ENCODE data around the gene TULP4. TPM values are rescaled to one million over a fixed set of nuclear protein-coding genes. Genes with fewer than 3 reads are reported as not detected.
"Not testable (repeated sequence)": the region's sequence is repeated elsewhere in the genome, so short reads cannot be mapped to it uniquely, and the experiment has no call there.

TULP4 gene
- total RNA-seq, 1 donor from 2014 or later: 105 TPM

- DNase-seq (ENCODE audit: low read depth): no peak
- TF ChIP-seq CTCF (IDR thresholded peaks at IDR 0.05; ENCODE audit: insufficient read depth, low read length, poor library complexity, severe bottlenecking): no peak
- H3K27me3 ChIP-seq (ENCODE audit: control insufficient read depth, insufficient read depth, low read length): no peaks in the 10 kb centered on the region
- no peak overlapping the region for H3K4me3 ChIP-seq (ENCODE audit: low read depth, low read length)
- no peaks in the 10 kb centered on the region for H3K36me3 ChIP-seq (ENCODE audit: control insufficient read depth, insufficient read depth, low read length)
These were observed 153.5 kb downstream of the TULP4 start for GRCh38 chr6:158465747-158466146.

DNA sequence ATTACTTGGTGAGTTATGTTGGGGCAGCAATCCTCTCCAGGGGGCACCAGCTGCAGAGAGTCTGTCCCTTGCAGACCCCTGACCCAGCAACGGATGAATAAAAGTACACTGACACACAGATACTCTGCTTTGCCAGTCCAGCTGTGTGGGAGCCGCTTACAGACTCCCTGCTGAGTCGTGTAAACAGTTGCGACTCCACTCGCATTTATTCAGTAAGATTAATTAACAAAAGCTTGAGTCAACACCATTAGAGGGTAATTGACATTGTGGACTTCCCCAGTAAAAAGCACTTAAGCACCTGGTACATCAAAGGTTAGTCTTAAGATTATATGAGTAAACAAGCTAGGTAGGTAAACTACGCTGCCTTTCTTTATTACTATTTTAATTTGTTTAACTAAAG, 155.7 kb downstream of the TULP4 start:
- no peak overlapping the region for H3K4me3 ChIP-seq (ENCODE audit: low read depth, low read length)
- TF ChIP-seq CTCF (IDR thresholded peaks at IDR 0.05; ENCODE audit: insufficient read depth, low read length, poor library complexity, severe bottlenecking): no peak
- no peaks in the 10 kb centered on the region for H3K36me3 ChIP-seq (ENCODE audit: control insufficient read depth, insufficient read depth, low read length)
- H3K27me3 ChIP-seq (ENCODE audit: control insufficient read depth, insufficient read depth, low read length): no peaks in the 10 kb centered on the region
- no peak for DNase-seq (ENCODE audit: low read depth)

GRCh38 chr6:158468666-158469065, 156.4 kb downstream of the TULP4 start:
- Histone ChIP-seq H3K27me3 (ENCODE audit: control insufficient read depth, insufficient read depth, low read length) (no peaks in the 10 kb centered on the region), H3K36me3 (ENCODE audit: control insufficient read depth, insufficient read depth, low read length) (no peaks in the 10 kb centered on the region), H3K4me3 (ENCODE audit: low read depth, low read length) (no peak overlapping the region)
- DNase-seq (ENCODE audit: low read depth): no peak
- no peak for TF ChIP-seq CTCF (IDR thresholded peaks at IDR 0.05; ENCODE audit: insufficient read depth, low read length, poor library complexity, severe bottlenecking)

DNA sequence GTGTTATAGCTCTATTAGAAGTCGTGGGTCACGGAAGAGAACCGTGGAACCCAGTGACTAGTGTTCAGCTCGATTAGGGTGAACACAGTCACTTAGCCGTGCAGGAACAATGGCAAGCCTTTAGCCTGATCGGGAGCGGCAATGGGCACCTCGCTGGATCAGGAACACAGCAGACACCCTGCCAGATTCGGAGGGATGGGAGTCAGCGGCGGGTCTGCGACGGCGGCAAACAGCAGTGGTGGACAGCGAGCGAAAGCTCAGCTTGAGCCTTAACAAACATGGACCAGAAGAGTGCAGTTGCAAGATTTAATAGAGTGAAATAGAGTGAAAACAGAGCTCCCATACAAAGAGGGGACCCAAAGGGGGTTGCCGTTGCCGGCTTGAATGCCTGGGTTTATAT, 157.8 kb downstream of the TULP4 start:
- not testable (repeated sequence) for H3K4me3 ChIP-seq (ENCODE audit: low read depth, low read length); H3K36me3 ChIP-seq (ENCODE audit: control insufficient read depth, insufficient read depth, low read length); DNase-seq (ENCODE audit: low read depth); H3K27me3 ChIP-seq (ENCODE audit: control insufficient read depth, insufficient read depth, low read length)

- Histone ChIP-seq H3K4me3 (ENCODE audit: low read depth, low read length) (no peak overlapping the region), H3K27me3 (ENCODE audit: control insufficient read depth, insufficient read depth, low read length) (no peaks in the 10 kb centered on the region), H3K36me3 (ENCODE audit: control insufficient read depth, insufficient read depth, low read length) (no peaks in the 10 kb centered on the region)
- no peak for TF ChIP-seq CTCF (IDR thresholded peaks at IDR 0.05; ENCODE audit: insufficient read depth, low read length, poor library complexity, severe bottlenecking)
- DNase-seq (ENCODE audit: low read depth): no peak
These were observed 159.1 kb downstream of the TULP4 start for GRCh38 chr6:158471339-158471738.

- Histone ChIP-seq H3K36me3 (ENCODE audit: control insufficient read depth, insufficient read depth, low read length) (no peaks in the 10 kb centered on the region), H3K27me3 (ENCODE audit: control insufficient read depth, insufficient read depth, low read length) (no peaks in the 10 kb centered on the region), H3K4me3 (ENCODE audit: low read depth, low read length) (no peak overlapping the region)
- DNase-seq (ENCODE audit: low read depth): no peak
- TF ChIP-seq CTCF (IDR thresholded peaks at IDR 0.05; ENCODE audit: insufficient read depth, low read length, poor library complexity, severe bottlenecking): no peak
These were observed 160.2 kb downstream of the TULP4 start for GRCh38 chr6:158472447-158472846.

Data from kidney epithelial cell (primary cell).